NCI-H1436 treated with DMSO at 0.1 percent for 48 hours (cell line): Measurements from ENCODE around the gene CALU.

Experiments used
- DNase-seq: peaks from one replicate; lab custom pipeline; 2025; lab: John Stamatoyannopoulos, UW

Gene CALU

GRCh38 chr7:128752251-128752650 lies 13.1 kb downstream of the CALU start:
- no peak for DNase-seq

GRCh38 chr7:128755075-128755818 lies 16.1 kb downstream of the CALU start:
- no peak for DNase-seq

- DNase-seq: peak; percentile 49
These were observed 16.8 kb downstream of the CALU start for GRCh38 chr7:128755819-128756476.

GRCh38 chr7:128757203-128757602 lies 18.0 kb downstream of the CALU start:
- DNase-seq: no peak

- no peak for DNase-seq
These were observed 19.4 kb downstream of the CALU start for GRCh38 chr7:128758553-128758952.

- DNase-seq: no peak
These were observed 20.1 kb downstream of the CALU start for GRCh38 chr7:128759242-128759641.

- no peak for DNase-seq
These were observed 24.4 kb downstream of the CALU start for GRCh38 chr7:128763541-128763940.

- no peak for DNase-seq
These were observed 28.4 kb downstream of the CALU start for GRCh38 chr7:128767475-128768110.

- DNase-seq: no peak
These were observed 31.1 kb downstream of the CALU start for GRCh38 chr7:128770233-128770632.

GRCh38 chr7:128773604-128774003 lies 34.4 kb downstream of the CALU start:
- DNase-seq: no peak

GRCh38 chr7:128774029-128774689 lies 35.0 kb downstream of the CALU start:
- no peak for DNase-seq

GRCh38 chr7:128774921-128775320 lies 35.8 kb downstream of the CALU start:
- no peak for DNase-seq

GRCh38 chr7:128775744-128776474 lies 36.8 kb downstream of the CALU start, which contains the start of gene OPN1SW:
TSS of gene OPN1SW (minus strand) at chr7:128775794. CDS start at chr7:128775781, 13 bp downstream.
- no peak for DNase-seq

- no peak for DNase-seq
These were observed 38.3 kb downstream of the CALU start for GRCh38 chr7:128777156-128778123.

GRCh38 chr7:128778946-128779345 lies 39.8 kb downstream of the CALU start:
- no peak for DNase-seq

GRCh38 chr7:128781126-128781525 lies 42.0 kb downstream of the CALU start:
- DNase-seq: no peak

- no peak for DNase-seq
These were observed 42.7 kb downstream of the CALU start for GRCh38 chr7:128781851-128782250.

- no peak for DNase-seq
These were observed 44.1 kb downstream of the CALU start for GRCh38 chr7:128783143-128783861.

- no peak for DNase-seq
These were observed 46.6 kb downstream of the CALU start for GRCh38 chr7:128785738-128786137.
